Fibroblast of lung (primary cell): ENCODE results near the gene OR8B4. TPM values are rescaled to one million over a fixed set of nuclear protein-coding genes. Genes with fewer than 3 reads are reported as not detected.

Source experiments
- DNase-seq, 2 donors: peaks; one replicate each; pipeline versions ENCODE4 v3.0.0 to v3.0.0-alpha.2; 2010; ENCODE audit warnings: low read depth in 2 of 2
- H2AFZ ChIP-seq: 2 replicates; pipeline ENCODE4 v1.5.1; 2012; ENCODE audit warnings: low read length, control low read depth, inconsistent platforms
- H3K27ac ChIP-seq: 2 replicates; pipeline ENCODE4 v1.5.1; 2011; ENCODE audit warnings: low read length, control low read depth; ENCODE audit not compliant: insufficient read depth
- H3K27me3 ChIP-seq: 2 replicates; pipeline ENCODE4 v1.5.1; 2011; ENCODE audit warnings: mild to moderate bottlenecking, low read length; ENCODE audit not compliant: control insufficient read depth, insufficient read depth
- H3K36me3 ChIP-seq: 2 replicates; pipeline ENCODE4 v1.5.1; 2011; ENCODE audit warnings: low read length; ENCODE audit not compliant: control insufficient read depth, insufficient read depth
- H3K4me1 ChIP-seq: 2 replicates; pipeline ENCODE4 v1.5.1; 2011; ENCODE audit warnings: low read length; ENCODE audit not compliant: control insufficient read depth, insufficient read depth; ENCODE audit errors: extremely low read depth
- H3K4me2 ChIP-seq: 2 replicates; pipeline ENCODE4 v1.5.1; 2011; ENCODE audit warnings: low read length, control low read depth; ENCODE audit not compliant: insufficient read depth; ENCODE audit errors: extremely low read depth
- H3K4me3 ChIP-seq, 4 experiments: fragments of 200-600 bp in 1 of 4; sonication (generic) in 1 of 4; replicated peaks in 1 of 4; 2 replicates each; pipeline ENCODE4 v1.5.1; 2011 to 2016; ENCODE audit warnings: low read length in 4 of 4, low read depth in 3 of 4, mild to moderate bottlenecking in 3 of 4, control low read depth in 2 of 4, inconsistent platforms in 1 of 4, mixed read lengths in 1 of 4; ENCODE audit not compliant: insufficient read depth in 1 of 4; ENCODE audit errors: control extremely low read depth in 1 of 4
- H3K79me2 ChIP-seq: 2 replicates; pipeline ENCODE4 v1.5.1; 2012; ENCODE audit warnings: mild to moderate bottlenecking, low read length, inconsistent platforms; ENCODE audit not compliant: control insufficient read depth, insufficient read depth
- H3K9ac ChIP-seq: 2 replicates; pipeline ENCODE4 v1.5.1; 2011; ENCODE audit warnings: mild to moderate bottlenecking, low read length, control low read depth; ENCODE audit not compliant: insufficient read depth
- H3K9me3 ChIP-seq: 2 replicates; pipeline ENCODE4 v1.5.1; 2012; ENCODE audit warnings: low read depth, low read length; ENCODE audit not compliant: control insufficient read depth, insufficient read depth
- H4K20me1 ChIP-seq: 2 replicates; pipeline ENCODE4 v1.5.1; 2011; ENCODE audit warnings: low read length; ENCODE audit not compliant: control insufficient read depth, insufficient read depth; ENCODE audit errors: extremely low read depth
- EZH2 ChIP-seq: IDR thresholded peaks from 2 replicates; pipeline ENCODE4 v1.5.1; 2012; ENCODE audit warnings: low read length, control low read depth, mild to moderate bottlenecking; ENCODE audit errors: missing control alignments
- polyA plus RNA-seq, 2 donors: library from polyadenylated mRNA; depleted of rRNA in 1 of 2; stranded (reverse) in 1 of 2; unstranded in 1 of 2; fragments of >200 nt; gene quantifications; 2 replicates each; pipeline ENCODE4 v1.2.1, GENCODE V29; 2011 to 2012; ENCODE audit warnings: missing spikeins in 1 of 2
- total RNA-seq: library from RNA; depleted of rRNA; stranded (reverse); fragments of >200 nt; gene quantifications from 2 replicates; pipeline ENCODE4 v1.2.1, GENCODE V29; 2014
- TF ChIP-seq, protein P1 (sequence below), 2 donors: IDR thresholded peaks in 1 of 2; conservative IDR thresholded peaks in 1 of 2; 1 replicate in 1 of 2; 2 replicates in 1 of 2; pipeline ENCODE4 v1.5.1; 2011 to 2012; ENCODE audit warnings: low read length in 2 of 2, control low read depth in 1 of 2, inconsistent platforms in 1 of 2, low read depth in 1 of 2, mild to moderate bottlenecking in 1 of 2

OR8B4 gene
- total and polyA plus RNA-seq, 2 donors (not counting 1 experiment from before 2014, with no cell fraction given), result not detected

DNA sequence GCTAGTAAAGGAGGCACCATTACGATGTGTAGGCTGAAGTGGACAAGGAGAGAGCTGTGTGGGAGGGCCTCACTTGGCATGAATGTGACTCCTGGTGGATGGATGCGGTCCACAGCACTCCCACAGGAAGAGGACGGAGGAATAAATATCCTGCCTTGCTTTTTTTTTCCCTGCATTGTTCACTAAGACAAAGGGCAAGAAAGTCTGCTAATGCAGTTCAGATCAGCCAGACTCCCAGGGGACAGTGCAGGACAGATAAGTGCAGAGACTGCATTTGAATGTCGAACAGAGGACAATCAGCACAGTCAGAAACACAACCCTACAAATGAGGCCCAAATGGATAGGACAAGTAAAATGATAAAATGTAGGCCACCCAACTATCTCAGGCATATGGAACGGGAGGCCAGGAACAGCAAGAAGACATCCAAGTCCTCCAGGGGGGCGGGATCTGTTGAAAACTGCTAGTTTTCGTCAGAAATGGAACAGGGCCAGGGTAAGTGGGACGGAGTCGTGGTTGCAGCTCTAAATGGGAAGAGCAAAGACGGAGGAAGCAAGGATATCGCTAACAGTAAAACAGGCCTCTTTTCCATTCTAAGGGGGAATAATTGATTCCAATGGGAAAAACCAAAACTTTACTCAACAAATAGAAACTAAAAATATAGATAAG, 46.0 kb upstream of the OR8B4 start:
- Histone ChIP-seq H3K27ac (no peak overlapping the region), H3K4me1 (no peaks in the 10 kb centered on the region), H3K36me3 (no peaks in the 10 kb centered on the region), H3K79me2 (no peaks in the 10 kb centered on the region), H3K27me3 (no peaks in the 10 kb centered on the region), H2AFZ (no peak overlapping the region), H3K9me3 (no peaks in the 10 kb centered on the region), H3K4me3 (no peak overlapping the region), H4K20me1 (no peaks in the 10 kb centered on the region), H3K4me2 (no peak overlapping the region), H3K9ac (no peak overlapping the region)
- TF ChIP-seq, protein P1, sequence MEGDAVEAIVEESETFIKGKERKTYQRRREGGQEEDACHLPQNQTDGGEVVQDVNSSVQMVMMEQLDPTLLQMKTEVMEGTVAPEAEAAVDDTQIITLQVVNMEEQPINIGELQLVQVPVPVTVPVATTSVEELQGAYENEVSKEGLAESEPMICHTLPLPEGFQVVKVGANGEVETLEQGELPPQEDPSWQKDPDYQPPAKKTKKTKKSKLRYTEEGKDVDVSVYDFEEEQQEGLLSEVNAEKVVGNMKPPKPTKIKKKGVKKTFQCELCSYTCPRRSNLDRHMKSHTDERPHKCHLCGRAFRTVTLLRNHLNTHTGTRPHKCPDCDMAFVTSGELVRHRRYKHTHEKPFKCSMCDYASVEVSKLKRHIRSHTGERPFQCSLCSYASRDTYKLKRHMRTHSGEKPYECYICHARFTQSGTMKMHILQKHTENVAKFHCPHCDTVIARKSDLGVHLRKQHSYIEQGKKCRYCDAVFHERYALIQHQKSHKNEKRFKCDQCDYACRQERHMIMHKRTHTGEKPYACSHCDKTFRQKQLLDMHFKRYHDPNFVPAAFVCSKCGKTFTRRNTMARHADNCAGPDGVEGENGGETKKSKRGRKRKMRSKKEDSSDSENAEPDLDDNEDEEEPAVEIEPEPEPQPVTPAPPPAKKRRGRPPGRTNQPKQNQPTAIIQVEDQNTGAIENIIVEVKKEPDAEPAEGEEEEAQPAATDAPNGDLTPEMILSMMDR (conservative IDR thresholded peaks at IDR 0.05 in 1 of 2, IDR thresholded peaks at IDR 0.05 in 1 of 2; ENCODE audit: low read depth in 1 of 2, low read length in 2 of 2), result no peak
- no peak for TF ChIP-seq EZH2
- DNase-seq, result no peak

DNA sequence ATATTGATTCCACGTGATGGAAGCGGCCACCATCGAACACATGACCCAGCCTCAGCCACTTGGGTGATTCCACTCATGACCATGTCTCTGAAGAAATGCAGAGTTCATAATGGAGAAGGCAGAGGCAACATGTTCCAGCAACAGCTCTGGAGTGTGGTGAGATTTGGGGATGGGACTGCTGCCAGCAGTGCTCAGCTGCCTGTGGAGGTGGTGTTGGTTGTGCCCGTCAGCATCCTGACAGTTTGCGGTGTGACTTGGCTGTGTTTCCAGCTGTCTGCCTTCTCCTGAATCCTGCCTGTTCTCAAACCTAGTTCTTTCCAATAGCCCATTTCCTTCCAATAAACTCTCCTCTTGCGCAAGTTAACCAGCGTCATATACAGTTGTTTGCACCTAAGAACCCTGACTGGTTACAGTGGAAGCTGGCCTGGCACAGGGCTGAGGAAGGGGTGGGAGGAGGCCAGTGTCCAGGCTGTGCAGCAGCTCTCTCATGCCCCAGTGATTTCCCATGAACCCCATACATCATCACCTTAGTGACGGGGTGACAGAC, 42.8 kb upstream of the OR8B4 start:
- Histone ChIP-seq H4K20me1 (no peaks in the 10 kb centered on the region), H3K9me3 (no peaks in the 10 kb centered on the region), H3K4me3 (no peak overlapping the region), H2AFZ (no peak overlapping the region), H3K4me1 (no peaks in the 10 kb centered on the region), H3K27ac (no peak overlapping the region), H3K36me3 (no peaks in the 10 kb centered on the region), H3K27me3 (no peaks in the 10 kb centered on the region), H3K79me2 (no peaks in the 10 kb centered on the region), H3K4me2 (no peak overlapping the region), H3K9ac (no peak overlapping the region)
- peak; percentile 0 to 60 for DNase-seq
- no peak for TF ChIP-seq EZH2
- TF ChIP-seq, protein P1 (conservative IDR thresholded peaks at IDR 0.05 in 1 of 2, IDR thresholded peaks at IDR 0.05 in 1 of 2; ENCODE audit: low read depth in 1 of 2, low read length in 2 of 2), result no peak

DNA sequence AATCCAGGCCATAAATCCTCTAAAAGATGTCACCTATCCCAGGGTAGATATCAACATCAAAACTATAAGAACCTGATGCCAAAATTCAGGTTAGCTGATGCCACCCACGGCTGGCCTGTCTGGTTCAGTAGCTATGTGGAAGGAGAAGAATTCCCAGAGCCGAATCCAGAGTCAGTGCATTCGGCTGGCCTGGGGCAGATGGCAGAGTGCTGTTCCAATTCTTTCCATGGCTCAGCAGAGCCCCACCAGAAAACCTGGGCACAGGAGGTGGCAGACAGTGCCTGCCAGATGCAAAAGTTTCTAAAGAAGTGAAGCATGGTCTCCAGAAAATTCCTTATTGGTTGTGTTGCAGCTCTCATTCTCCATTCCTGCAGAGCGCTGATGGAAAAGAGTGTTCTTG, 40.7 kb upstream of the OR8B4 start:
- Histone ChIP-seq H3K27me3 (no peaks in the 10 kb centered on the region), H3K9me3 (no peaks in the 10 kb centered on the region), H3K36me3 (no peaks in the 10 kb centered on the region), H3K4me2 (no peak overlapping the region), H2AFZ (no peak overlapping the region), H3K9ac (no peak overlapping the region), H3K4me3 (no peak overlapping the region), H3K27ac (no peak overlapping the region), H4K20me1 (no peaks in the 10 kb centered on the region), H3K79me2 (no peaks in the 10 kb centered on the region), H3K4me1 (no peaks in the 10 kb centered on the region)
- DNase-seq, result no peak
- TF ChIP-seq, protein P1 (conservative IDR thresholded peaks at IDR 0.05 in 1 of 2, IDR thresholded peaks at IDR 0.05 in 1 of 2; ENCODE audit: low read depth in 1 of 2, low read length in 2 of 2), result no peak
- TF ChIP-seq EZH2, result no peak
